Ammon's horn (tissue), 1 donor: Measurements from ENCODE around the gene UTP15.

Experiments
- DNase-seq: peaks from one replicate; pipeline ENCODE4 v3.0.0-alpha.2; 2016; ENCODE audit warnings: low spot score

Gene UTP15

GRCh38 chr5:73623901-73624404 lies 58.4 kb downstream of the UTP15 start:
- no peak for DNase-seq

GRCh38 chr5:73624888-73625287 lies 59.3 kb downstream of the UTP15 start:
- DNase-seq = no peak

GRCh38 chr5:73625372-73625943 lies 59.9 kb downstream of the UTP15 start:
- DNase-seq = peak; percentile 31

- peak; percentile 17 for DNase-seq
Measured at GRCh38 chr5:73625944-73626811, 60.6 kb downstream of the UTP15 start, which contains the start of gene ARHGEF28. TSS of gene ARHGEF28 (plus strand) at chr5:73626196. CDS start at chr5:73684852, 58,656 bp downstream.

GRCh38 chr5:73626814-73627313 lies 61.3 kb downstream of the UTP15 start:
- no peak for DNase-seq

- no peak for DNase-seq
Measured at GRCh38 chr5:73629456-73629855, 63.9 kb downstream of the UTP15 start.

GRCh38 chr5:73630765-73631164 lies 65.2 kb downstream of the UTP15 start:
- no peak for DNase-seq

- DNase-seq = no peak
Measured at GRCh38 chr5:73631500-73631899, 66.0 kb downstream of the UTP15 start.
